WTC11 (cell line): ENCODE data around the gene PLEKHH1. TPM values are rescaled to one million over a fixed set of nuclear protein-coding genes. Genes with fewer than 3 reads are reported as not detected.

Source experiments
- ATAC-seq: fragments of 200-7000 bp; cut with Tn5 transposase; 2 replicates; pipeline ENCODE4 v1.10.0; 2021; ENCODE audit warnings: mild to moderate bottlenecking, moderate library complexity
- CTCF ChIA-PET: fragments of 300-600 bp; sonication (Branson Sonifier 250); formaldehyde crosslinking; loops from one replicate; lab custom pipeline; 2021; ENCODE audit warnings: antibody characterized with exemption; lab: Charles Lee
- POLR2A ChIA-PET: fragments of 350-600 bp; sonication (Branson Sonifier 250); formaldehyde crosslinking; loops from one replicate; lab custom pipeline; 2021; ENCODE audit warnings: antibody characterized with exemption; lab: Charles Lee
- DNase-seq: peaks from one replicate; pipeline ENCODE4 v3.0.0; 2021; ENCODE audit warnings: low spot score
- H3K27ac Mint-ChIP-seq: 2 replicates; pipeline ENCODE4 v1.8.0; 2021; ENCODE audit warnings: mixed read lengths
- H3K27me3 Mint-ChIP-seq: 2 replicates; pipeline ENCODE4 v1.8.0; 2021; ENCODE audit warnings: low read depth, mild to moderate bottlenecking, moderate library complexity, mixed read lengths
- H3K36me3 Mint-ChIP-seq: 2 replicates; pipeline ENCODE4 v1.8.0; 2021; ENCODE audit warnings: mixed read lengths
- H3K4me1 Mint-ChIP-seq: 2 replicates; pipeline ENCODE4 v1.8.0; 2022; ENCODE audit warnings: mixed read lengths
- H3K4me3 Mint-ChIP-seq: 2 replicates; pipeline ENCODE4 v1.8.0; 2021; ENCODE audit warnings: mild to moderate bottlenecking, moderate library complexity, mixed read lengths
- H3K9me3 Mint-ChIP-seq: 2 replicates; pipeline ENCODE4 v1.8.0; 2021; ENCODE audit warnings: mixed read lengths
- ATF1 ChIP-seq: sonication (generic); formaldehyde crosslinking; IDR thresholded peaks from 2 replicates; pipeline ENCODE4 v1.8.1; 2023; ENCODE audit warnings: mild to moderate bottlenecking, moderate library complexity, missing genetic modification reagents
- E2F1 ChIP-seq: sonication (generic); formaldehyde crosslinking; IDR thresholded peaks from 2 replicates; pipeline ENCODE4 v1.8.0; 2022; ENCODE audit warnings: mild to moderate bottlenecking, missing genetic modification reagents
- ELF4 ChIP-seq: sonication (generic); formaldehyde crosslinking; IDR thresholded peaks from 2 replicates; pipeline ENCODE4 v1.8.1; 2022; ENCODE audit warnings: low read depth, mild to moderate bottlenecking, moderate library complexity, missing genetic modification reagents
- FOXJ3 ChIP-seq: sonication (generic); formaldehyde crosslinking; IDR thresholded peaks from 2 replicates; pipeline ENCODE4 v1.9.0; 2021; ENCODE audit warnings: missing genetic modification reagents, mild to moderate bottlenecking, borderline replicate concordance
- GTF2I ChIP-seq: fragments of 250-450 bp; sonication (Bioruptor Pico); conservative IDR thresholded peaks from 2 replicates; pipeline ENCODE4 v1.4.0; 2021; ENCODE audit warnings: mild to moderate bottlenecking
- KAT7 ChIP-seq: sonication (generic); formaldehyde crosslinking; IDR thresholded peaks from 2 replicates; pipeline ENCODE4 v1.8.1; 2023; ENCODE audit warnings: missing genetic modification reagents, mild to moderate bottlenecking, borderline replicate concordance
- NFATC4 ChIP-seq: fragments of 250-450 bp; sonication (Bioruptor Pico); IDR thresholded peaks from 2 replicates; pipeline ENCODE4 v1.9.0; 2021; ENCODE audit warnings: mild to moderate bottlenecking
- PRRX2 ChIP-seq: fragments of 250-450 bp; sonication (Bioruptor Pico); IDR thresholded peaks from 2 replicates; pipeline ENCODE4 v1.8.0; 2021; ENCODE audit warnings: mild to moderate bottlenecking
- TCF7 ChIP-seq: sonication (generic); formaldehyde crosslinking; IDR thresholded peaks from 2 replicates; pipeline ENCODE4 v1.8.0; 2022; ENCODE audit warnings: mild to moderate bottlenecking, low read depth, missing genetic modification reagents, moderate library complexity
- ZBTB21 ChIP-seq: sonication (generic); formaldehyde crosslinking; IDR thresholded peaks from 2 replicates; pipeline ENCODE4 v1.8.1; 2023; ENCODE audit warnings: mild to moderate bottlenecking, missing genetic modification reagents, borderline replicate concordance
- ZNF121 ChIP-seq: sonication (generic); formaldehyde crosslinking; IDR thresholded peaks from 2 replicates; pipeline ENCODE4 v1.8.0; 2023; ENCODE audit warnings: missing genetic modification reagents
- ZNF281 ChIP-seq: sonication (generic); formaldehyde crosslinking; IDR thresholded peaks from 2 replicates; pipeline ENCODE4 v1.8.0; 2023; ENCODE audit warnings: mild to moderate bottlenecking, missing genetic modification reagents
- ZNF423 ChIP-seq: fragments of 250-450 bp; sonication (Bioruptor Pico); IDR thresholded peaks from 2 replicates; pipeline ENCODE4 v2.1.2; 2022; ENCODE audit warnings: mild to moderate bottlenecking, moderate library complexity
- total RNA-seq: library from RNA; stranded (reverse); gene quantifications from 3 replicates; pipeline ENCODE4 v1.2.3, GENCODE V29; 2021
- TF ChIP-seq, protein P1 (sequence below): sonication (generic); formaldehyde crosslinking; IDR thresholded peaks from 2 replicates; pipeline ENCODE4 v1.8.0; 2022; ENCODE audit warnings: missing genetic modification reagents
- TF ChIP-seq, protein P2 (sequence below): sonication (generic); formaldehyde crosslinking; IDR thresholded peaks from 2 replicates; pipeline ENCODE4 v1.8.0; 2023; ENCODE audit warnings: missing genetic modification reagents, mild to moderate bottlenecking, borderline replicate concordance

Gene PLEKHH1
- total RNA-seq, 1 experiment from 2014 or later, result 48.3 TPM

- no peak for DNase-seq
- peaks cover 13% of the 10 kb centered on the region for H3K4me1 Mint-ChIP-seq
- no peak overlapping the region for H3K27ac Mint-ChIP-seq
- ChIA-PET POLR2A (interaction anchor here (0.9 to 1.6 kb wide), 2 partner anchors 10 to 11 kb away, joined by 3 read pairs; partner anchors contain the start of gene PIGH), CTCF (interaction anchor here (0.9 to 2.5 kb wide), 8 partner anchors 8 to 190 kb away, joined by 3 to 9 read pairs (median 4); partner anchors contain the start of genes ARG2 and PIGH)
- no peak for TF ChIP-seq PRRX2
- TF ChIP-seq TCF7 (CRISPR knock-in tag), result no peak
- TF ChIP-seq NFATC4 (CRISPR knock-in tag), result no peak
- no peak for TF ChIP-seq ZNF281
- no peak for TF ChIP-seq ZNF121 (CRISPR knock-in tag)
- TF ChIP-seq, protein P1, sequence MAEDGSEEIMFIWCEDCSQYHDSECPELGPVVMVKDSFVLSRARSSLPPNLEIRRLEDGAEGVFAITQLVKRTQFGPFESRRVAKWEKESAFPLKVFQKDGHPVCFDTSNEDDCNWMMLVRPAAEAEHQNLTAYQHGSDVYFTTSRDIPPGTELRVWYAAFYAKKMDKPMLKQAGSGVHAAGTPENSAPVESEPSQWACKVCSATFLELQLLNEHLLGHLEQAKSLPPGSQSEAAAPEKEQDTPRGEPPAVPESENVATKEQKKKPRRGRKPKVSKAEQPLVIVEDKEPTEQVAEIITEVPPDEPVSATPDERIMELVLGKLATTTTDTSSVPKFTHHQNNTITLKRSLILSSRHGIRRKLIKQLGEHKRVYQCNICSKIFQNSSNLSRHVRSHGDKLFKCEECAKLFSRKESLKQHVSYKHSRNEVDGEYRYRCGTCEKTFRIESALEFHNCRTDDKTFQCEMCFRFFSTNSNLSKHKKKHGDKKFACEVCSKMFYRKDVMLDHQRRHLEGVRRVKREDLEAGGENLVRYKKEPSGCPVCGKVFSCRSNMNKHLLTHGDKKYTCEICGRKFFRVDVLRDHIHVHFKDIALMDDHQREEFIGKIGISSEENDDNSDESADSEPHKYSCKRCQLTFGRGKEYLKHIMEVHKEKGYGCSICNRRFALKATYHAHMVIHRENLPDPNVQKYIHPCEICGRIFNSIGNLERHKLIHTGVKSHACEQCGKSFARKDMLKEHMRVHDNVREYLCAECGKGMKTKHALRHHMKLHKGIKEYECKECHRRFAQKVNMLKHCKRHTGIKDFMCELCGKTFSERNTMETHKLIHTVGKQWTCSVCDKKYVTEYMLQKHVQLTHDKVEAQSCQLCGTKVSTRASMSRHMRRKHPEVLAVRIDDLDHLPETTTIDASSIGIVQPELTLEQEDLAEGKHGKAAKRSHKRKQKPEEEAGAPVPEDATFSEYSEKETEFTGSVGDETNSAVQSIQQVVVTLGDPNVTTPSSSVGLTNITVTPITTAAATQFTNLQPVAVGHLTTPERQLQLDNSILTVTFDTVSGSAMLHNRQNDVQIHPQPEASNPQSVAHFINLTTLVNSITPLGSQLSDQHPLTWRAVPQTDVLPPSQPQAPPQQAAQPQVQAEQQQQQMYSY (CRISPR knock-in tag), result no peak
- no peak for TF ChIP-seq KAT7 (CRISPR knock-in tag)
- no peak for TF ChIP-seq ZBTB21
- no peak for TF ChIP-seq GTF2I (CRISPR knock-in tag)
- TF ChIP-seq ELF4 (CRISPR knock-in tag), result no peak
- no peak for TF ChIP-seq FOXJ3 (CRISPR knock-in tag)
- no peak for TF ChIP-seq ZNF423 (CRISPR knock-in tag)
- TF ChIP-seq, protein P2, sequence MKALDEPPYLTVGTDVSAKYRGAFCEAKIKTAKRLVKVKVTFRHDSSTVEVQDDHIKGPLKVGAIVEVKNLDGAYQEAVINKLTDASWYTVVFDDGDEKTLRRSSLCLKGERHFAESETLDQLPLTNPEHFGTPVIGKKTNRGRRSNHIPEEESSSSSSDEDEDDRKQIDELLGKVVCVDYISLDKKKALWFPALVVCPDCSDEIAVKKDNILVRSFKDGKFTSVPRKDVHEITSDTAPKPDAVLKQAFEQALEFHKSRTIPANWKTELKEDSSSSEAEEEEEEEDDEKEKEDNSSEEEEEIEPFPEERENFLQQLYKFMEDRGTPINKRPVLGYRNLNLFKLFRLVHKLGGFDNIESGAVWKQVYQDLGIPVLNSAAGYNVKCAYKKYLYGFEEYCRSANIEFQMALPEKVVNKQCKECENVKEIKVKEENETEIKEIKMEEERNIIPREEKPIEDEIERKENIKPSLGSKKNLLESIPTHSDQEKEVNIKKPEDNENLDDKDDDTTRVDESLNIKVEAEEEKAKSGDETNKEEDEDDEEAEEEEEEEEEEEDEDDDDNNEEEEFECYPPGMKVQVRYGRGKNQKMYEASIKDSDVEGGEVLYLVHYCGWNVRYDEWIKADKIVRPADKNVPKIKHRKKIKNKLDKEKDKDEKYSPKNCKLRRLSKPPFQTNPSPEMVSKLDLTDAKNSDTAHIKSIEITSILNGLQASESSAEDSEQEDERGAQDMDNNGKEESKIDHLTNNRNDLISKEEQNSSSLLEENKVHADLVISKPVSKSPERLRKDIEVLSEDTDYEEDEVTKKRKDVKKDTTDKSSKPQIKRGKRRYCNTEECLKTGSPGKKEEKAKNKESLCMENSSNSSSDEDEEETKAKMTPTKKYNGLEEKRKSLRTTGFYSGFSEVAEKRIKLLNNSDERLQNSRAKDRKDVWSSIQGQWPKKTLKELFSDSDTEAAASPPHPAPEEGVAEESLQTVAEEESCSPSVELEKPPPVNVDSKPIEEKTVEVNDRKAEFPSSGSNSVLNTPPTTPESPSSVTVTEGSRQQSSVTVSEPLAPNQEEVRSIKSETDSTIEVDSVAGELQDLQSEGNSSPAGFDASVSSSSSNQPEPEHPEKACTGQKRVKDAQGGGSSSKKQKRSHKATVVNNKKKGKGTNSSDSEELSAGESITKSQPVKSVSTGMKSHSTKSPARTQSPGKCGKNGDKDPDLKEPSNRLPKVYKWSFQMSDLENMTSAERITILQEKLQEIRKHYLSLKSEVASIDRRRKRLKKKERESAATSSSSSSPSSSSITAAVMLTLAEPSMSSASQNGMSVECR (CRISPR knock-in tag), result no peak
- no peak for TF ChIP-seq ATF1 (CRISPR knock-in tag)
- TF ChIP-seq E2F1 (CRISPR knock-in tag), result no peak
- H3K27me3 Mint-ChIP-seq, result peaks cover 97% of the 10 kb centered on the region
- ATAC-seq, result peak; percentile 64
- no peak overlapping the region for H3K4me3 Mint-ChIP-seq
- H3K36me3 Mint-ChIP-seq, result no peaks in the 10 kb centered on the region
- no peaks in the 10 kb centered on the region for H3K9me3 Mint-ChIP-seq
Observed at GRCh38 chr14:67609642-67610310, 76.7 kb downstream of the PLEKHH1 start.
